H1 (cell line): ENCODE results near the gene C3orf38. TPM values are rescaled to one million over a fixed set of nuclear protein-coding genes. Genes with fewer than 3 reads are reported as not detected.

Experiments used
- CTCF ChIA-PET: fragments of 300-600 bp; sonication (Branson Sonifier 250); formaldehyde crosslinking; loops from one replicate; lab custom pipeline; 2021; ENCODE audit not compliant: partially characterized antibody; lab: Charles Lee
- POLR2A ChIA-PET: fragments of 300-600 bp; sonication (Branson Sonifier 250); formaldehyde crosslinking; loops from one replicate; lab custom pipeline; 2021; ENCODE audit warnings: inconsistent platforms; ENCODE audit not compliant: partially characterized antibody; lab: Charles Lee
- DNase-seq, 2 experiments: peaks; one replicate each; pipeline versions ENCODE4 v3.0.0 to v3.0.0-alpha.2; 2010 to 2022; ENCODE audit warnings: low spot score in 2 of 2, low read depth in 1 of 2, mixed read lengths in 1 of 2
- FAIRE-seq: peaks from 2 replicates; lab custom pipeline; 2011; peaks lifted over from hg19 to GRCh38; lab: Jason Lieb, UNC
- H2AFZ ChIP-seq: 2 replicates; pipeline ENCODE4 v1.8.1; 2012; ENCODE audit warnings: low read length, inconsistent platforms
- H2AK5ac ChIP-seq: 2 replicates; pipeline ENCODE4 v1.6.1; 2013; ENCODE audit warnings: low read depth, low read length
- H2BK120ac ChIP-seq: replicated peaks from 2 replicates; pipeline ENCODE3; 2013; ENCODE audit warnings: low read depth, low read length, inconsistent platforms
- H2BK12ac ChIP-seq: 2 replicates; pipeline ENCODE4 v1.6.1; 2013; ENCODE audit warnings: low read depth, low read length
- H2BK15ac ChIP-seq: 2 replicates; pipeline ENCODE4 v1.6.1; 2013; ENCODE audit warnings: low read length
- H2BK20ac ChIP-seq: 2 replicates; pipeline ENCODE4 v1.6.1; 2013; ENCODE audit warnings: low read length
- H2BK5ac ChIP-seq: 2 replicates; pipeline ENCODE4 v1.6.1; 2013; ENCODE audit warnings: low read depth, low read length
- H3K14ac ChIP-seq: 2 replicates; pipeline ENCODE4 v1.6.1; 2013; ENCODE audit warnings: inconsistent platforms; ENCODE audit not compliant: insufficient read length
- H3K18ac ChIP-seq: 2 replicates; pipeline ENCODE4 v1.6.1; 2013; ENCODE audit warnings: low read length; ENCODE audit errors: extremely low read depth
- H3K23ac ChIP-seq: 2 replicates; pipeline ENCODE4 v1.6.1; 2013; ENCODE audit warnings: inconsistent platforms; ENCODE audit not compliant: insufficient read length
- H3K23me2 ChIP-seq: 2 replicates; pipeline ENCODE4 v1.6.1; 2013; ENCODE audit warnings: low read depth, low read length
- H3K27ac ChIP-seq: 2 replicates; pipeline ENCODE4 v1.6.1; 2011; ENCODE audit warnings: low read depth, low read length, inconsistent platforms
- H3K27me3 ChIP-seq, 4 experiments: replicated peaks in 1 of 4; 1 replicate in 1 of 4; 2 replicates in 3 of 4; pipeline versions ENCODE4 v1.6.1 to v1.8.1; 2011 to 2013; ENCODE audit warnings: low read length in 3 of 4, mild to moderate bottlenecking in 3 of 4, inconsistent platforms in 2 of 4, mixed read lengths in 2 of 4, moderate library complexity in 1 of 4; ENCODE audit not compliant: control insufficient read depth in 3 of 4, insufficient read depth in 3 of 4; ENCODE audit errors: extremely low read depth in 1 of 4
- H3K36me3 ChIP-seq, 4 experiments: 2 replicates each; pipeline versions ENCODE4 v1.6.1 to v1.8.1; 2011 to 2013; ENCODE audit warnings: mild to moderate bottlenecking in 4 of 4, low read length in 3 of 4, moderate library complexity in 2 of 4, control low read depth in 1 of 4, inconsistent platforms in 1 of 4; ENCODE audit not compliant: insufficient read depth in 4 of 4, control insufficient read depth in 2 of 4
- H3K4ac ChIP-seq: replicated peaks from 2 replicates; pipeline ENCODE3; 2013; ENCODE audit warnings: low read length, low read depth, mixed read lengths, inconsistent platforms; ENCODE audit not compliant: insufficient read length
- H3K4me1 ChIP-seq, 4 experiments: replicated peaks in 1 of 4; 1 replicate in 1 of 4; 2 replicates in 3 of 4; pipeline versions ENCODE4 v1.6.1 to v1.8.1; 2011 to 2013; ENCODE audit warnings: low read length in 3 of 4, inconsistent platforms in 2 of 4, mixed read lengths in 1 of 4; ENCODE audit not compliant: insufficient read depth in 4 of 4, control insufficient read depth in 3 of 4
- H3K4me2 ChIP-seq, 2 experiments: 2 replicates each; pipeline versions ENCODE4 v1.6.1 to v1.8.1; 2011 to 2013; ENCODE audit warnings: low read depth in 2 of 2, low read length in 2 of 2, control low read depth in 1 of 2, inconsistent platforms in 1 of 2, mild to moderate bottlenecking in 1 of 2; ENCODE audit not compliant: insufficient read depth in 1 of 2
- H3K4me3 ChIP-seq, 4 experiments: fragments of 200-600, 300-600 bp in 1 of 4; sonication (generic), shearing (Covaris generic), sonication (Bioruptor Twin) in 1 of 4; 2 replicates each; pipeline versions ENCODE4 v1.5.1 to v1.8.1; 2011 to 2016; ENCODE audit warnings: low read length in 4 of 4, low read depth in 3 of 4, control low read depth in 2 of 4, inconsistent platforms in 2 of 4, mild to moderate bottlenecking in 2 of 4, mixed read lengths in 1 of 4, moderate library complexity in 1 of 4; ENCODE audit not compliant: insufficient read depth in 2 of 4; ENCODE audit errors: extremely low read depth in 1 of 4
- H3K56ac ChIP-seq: replicated peaks from 2 replicates; pipeline ENCODE3; 2013; ENCODE audit warnings: low read depth, mild to moderate bottlenecking, mixed read lengths, low read length, inconsistent platforms; ENCODE audit not compliant: insufficient read length
- H3K79me1 ChIP-seq: 2 replicates; pipeline ENCODE4 v1.6.1; 2013; ENCODE audit warnings: low read depth, low read length, control low read depth
- H3K79me2 ChIP-seq, 2 experiments: 2 replicates each; pipeline versions ENCODE4 v1.6.1 to v1.8.1; 2012 to 2013; ENCODE audit warnings: low read length in 2 of 2, mild to moderate bottlenecking in 2 of 2, inconsistent platforms in 1 of 2; ENCODE audit not compliant: insufficient read depth in 2 of 2, control insufficient read depth in 1 of 2
- H3K9ac ChIP-seq, 4 experiments: replicated peaks in 1 of 4; 1 replicate in 1 of 4; 2 replicates in 3 of 4; pipeline versions ENCODE4 v1.6.1 to v1.8.1; 2011 to 2013; ENCODE audit warnings: low read depth in 3 of 4, low read length in 3 of 4, control low read depth in 2 of 4, mild to moderate bottlenecking in 2 of 4, moderate library complexity in 2 of 4, inconsistent platforms in 1 of 4; ENCODE audit errors: extremely low read depth in 1 of 4
- H3K9me3 ChIP-seq, 2 experiments: 2 replicates each; pipeline versions ENCODE4 v1.6.1 to v1.8.1; 2012 to 2013; ENCODE audit warnings: mild to moderate bottlenecking in 2 of 2, moderate library complexity in 2 of 2, control low read depth in 1 of 2, inconsistent platforms in 1 of 2, low read depth in 1 of 2, low read length in 1 of 2, mixed read lengths in 1 of 2; ENCODE audit not compliant: insufficient read depth in 2 of 2
- H4K20me1 ChIP-seq, 2 experiments: replicated peaks in 1 of 2; 2 replicates each; pipeline versions ENCODE3 to v1.8.1; 2011 to 2013; ENCODE audit warnings: inconsistent platforms in 2 of 2, low read length in 2 of 2, mild to moderate bottlenecking in 1 of 2; ENCODE audit not compliant: insufficient read depth in 2 of 2, control insufficient read depth in 1 of 2
- H4K5ac ChIP-seq: 2 replicates; pipeline ENCODE4 v1.6.1; 2013; ENCODE audit warnings: low read length, low read depth, mixed read lengths, inconsistent platforms; ENCODE audit not compliant: insufficient read length
- H4K8ac ChIP-seq: 2 replicates; pipeline ENCODE4 v1.8.0; 2013; ENCODE audit warnings: mild to moderate bottlenecking, moderate library complexity, low read length, inconsistent platforms; ENCODE audit not compliant: insufficient read depth; ENCODE audit errors: extremely low read depth
- H4K91ac ChIP-seq: replicated peaks from 2 replicates; pipeline ENCODE3; 2013; ENCODE audit warnings: low read length, mixed read lengths, inconsistent platforms; ENCODE audit not compliant: insufficient read length
- BCL11A ChIP-seq, 2 experiments: IDR thresholded peaks; one replicate each; pipeline ENCODE4 v1.6.1; 2011; ENCODE audit warnings: low read depth in 2 of 2, low read length in 2 of 2, mild to moderate bottlenecking in 2 of 2
- BRCA1 ChIP-seq: IDR thresholded peaks from 2 replicates; pipeline ENCODE4 v1.6.1; 2012; ENCODE audit warnings: low read depth, low read length, improper control_type of control experiment
- CBX8 ChIP-seq: fragments of 300-800, 300-1000 bp; sonication (generic); IDR thresholded peaks from 2 replicates; pipeline ENCODE4 v1.7.1; 2016; ENCODE audit warnings: low read depth, low read length, borderline replicate concordance
- CREB1 ChIP-seq: IDR thresholded peaks from 2 replicates; pipeline ENCODE4 v1.6.1; 2012; ENCODE audit warnings: inconsistent platforms
- GABPA ChIP-seq: IDR thresholded peaks from 2 replicates; pipeline ENCODE4 v1.6.1; 2011; ENCODE audit warnings: mild to moderate bottlenecking, low read length, moderate library complexity, borderline replicate concordance; ENCODE audit not compliant: insufficient read depth
- KDM1A ChIP-seq: fragments of 200-600, 300-600 bp; sonication (generic); IDR thresholded peaks from 2 replicates; pipeline ENCODE4 v1.7.1; 2016; ENCODE audit warnings: mild to moderate bottlenecking, low read length, borderline replicate concordance
- NRF1 ChIP-seq: IDR thresholded peaks from 2 replicates; pipeline ENCODE4 v1.6.1; 2011; ENCODE audit warnings: mild to moderate bottlenecking, low read depth, low read length, improper control_type of control experiment
- POU5F1 ChIP-seq: IDR thresholded peaks from 2 replicates; pipeline ENCODE4 v1.6.1; 2011; ENCODE audit warnings: low read depth, mild to moderate bottlenecking, low read length, moderate library complexity
- RXRA ChIP-seq: IDR thresholded peaks from 2 replicates; pipeline ENCODE4 v1.6.1; 2011; ENCODE audit warnings: low read depth, mild to moderate bottlenecking, low read length, moderate library complexity; ENCODE audit not compliant: insufficient read depth
- SIX5 ChIP-seq: IDR thresholded peaks from 2 replicates; pipeline ENCODE4 v1.6.1; 2011; ENCODE audit warnings: mild to moderate bottlenecking, low read depth, low read length
- SP2 ChIP-seq: IDR thresholded peaks from 2 replicates; pipeline ENCODE4 v1.6.1; 2012; ENCODE audit warnings: mild to moderate bottlenecking, low read length, inconsistent platforms
- SUZ12 ChIP-seq: fragments of 200-600 bp; sonication (generic); IDR thresholded peaks from 2 replicates; pipeline ENCODE4 v1.6.1; 2012; ENCODE audit warnings: mild to moderate bottlenecking, inconsistent platforms, low read length, moderate library complexity, mixed read lengths
- WGBS, 2 experiments: shearing (Covaris generic) in 1 of 2; methylation state at CpG; one replicate each; pipeline versions ENCODE4 v1.1.6 to v1.1.7; 2013 to 2015; ENCODE audit warnings: low lambda C conversion rate in 2 of 2, mixed read lengths in 2 of 2, inconsistent platforms in 1 of 2, low coverage in 1 of 2, missing lambda C conversion rate in 1 of 2; ENCODE audit not compliant: insufficient replicate concordance in 2 of 2, insufficient coverage in 1 of 2, insufficient read length in 1 of 2; ENCODE audit errors: extremely low coverage in 1 of 2, missing lambda C conversion rate in 1 of 2; 5-methylcytosine and 5-hydroxymethylcytosine counted together
- polyA plus RNA-seq, 7 experiments: library from polyadenylated mRNA; depleted of rRNA in 3 of 7; stranded (reverse) in 5 of 7; unstranded in 2 of 7; fragments of >200 nt in 5 of 7; fragments of 200-250 nt in 2 of 7; gene quantifications; 1 replicate in 5 of 7; 2 replicates in 1 of 7; 4 replicates in 1 of 7; pipeline versions ENCODE4 v1.2.1 to v1.2.3, GENCODE V29; 2011 to 2013; ENCODE audit warnings: missing spikeins in 2 of 7, mixed read lengths in 2 of 7
- total RNA-seq: library from RNA; stranded (reverse); fragmentation: NEBNext Ultra II Directional; extraction: Animal tissue kit (Norgen Biotek cat#: 25700); gene quantifications from 2 replicates; pipeline ENCODE4 v1.2.1, GENCODE V29; 2021

The C3orf38 gene
- total and polyA plus RNA-seq, 2 of the 8 experiments (the other 6 are each of a cell fraction or from before 2014, with no cell fraction given), result 8.6 to 32.1 TPM

- Histone ChIP-seq H2BK120ac (no peak overlapping the region), H3K36me3 (peaks cover 0 to 42% (median 17%) of the 10 kb centered on the region in 4 experiments; a peak in 6 of 8 replicates), H2AFZ (no peak overlapping the region), H3K9me3 (no peaks in the 10 kb centered on the region), H3K4me2 (no peak overlapping the region), H4K91ac (no peak overlapping the region), H2BK15ac (no peak overlapping the region), H2BK12ac (no peak overlapping the region), H2AK5ac (no peak overlapping the region), H4K8ac (no peak overlapping the region), H4K5ac (no peak overlapping the region), H3K56ac (no peak overlapping the region), H3K27me3 (no peaks in the 10 kb centered on the region), H3K18ac (no peak overlapping the region), H3K27ac (no peak overlapping the region), H3K4me1 (no peaks in the 10 kb centered on the region; a peak in 1 of 7 replicates), H3K14ac (no peak overlapping the region), H3K23me2 (no peaks in the 10 kb centered on the region), H3K4me3 (no peak overlapping the region), H3K9ac (no peak overlapping the region), H2BK5ac (no peak overlapping the region), H4K20me1 (no peaks in the 10 kb centered on the region), H3K23ac (no peak overlapping the region), H3K4ac (no peak overlapping the region), H3K79me2 (peaks cover 0 to 10% of the 10 kb centered on the region in 2 experiments; a peak in 1 of 4 replicates), H2BK20ac (no peak overlapping the region), H3K79me1 (no peaks in the 10 kb centered on the region)
- ChIA-PET CTCF (interaction anchor here (0.6 kb wide), 1 partner anchor 10 kb away, joined by 3 read pairs; no protein-coding TSS in a partner anchor), POLR2A (interaction anchor here (3.1 kb wide), 1 partner anchor 11 kb away, joined by 11 read pairs; the partner anchor contains the start of gene C3orf38)
- FAIRE-seq, result no peak
- no peak for DNase-seq
- TF ChIP-seq KDM1A (no peak), SP2 (no peak), POU5F1 (no peak), CBX8 (no peak), GABPA (no peak), NRF1 (no peak), BCL11A (IDR thresholded peaks at IDR 0.05; ENCODE audit: low read depth in 2 of 2, low read length in 2 of 2) (no peak), BRCA1 (no peak), RXRA (no peak), SIX5 (no peak), CREB1 (no peak), SUZ12 (no peak)
- 97% methylated on average over 1 of the region's 1 CpG; no CpG with 5 or more reads in 1 of the 2 experiments for WGBS, 2 experiments
Measured at GRCh38 chr3:88137836-88138235, 11.9 kb upstream of the C3orf38 start.
